Natural killer cell (primary cell): Measurements from ENCODE around the gene JAZF1. TPM values are rescaled to one million over a fixed set of nuclear protein-coding genes. Genes with fewer than 3 reads are reported as not detected.

Experiments used
- ATAC-seq, 3 donors: fragments of 150-1000 bp in 2 of 3; fragments of 200-7000 bp in 1 of 3; cut with Tn5 transposase; 1 replicate in 1 of 3; 2 replicates in 2 of 3; pipeline ENCODE4 v1.10.0; 2021; ENCODE audit warnings: mild to moderate bottlenecking in 2 of 3, moderate library complexity in 2 of 3
- DNase-seq, 2 donors: peaks; one replicate each; pipeline versions ENCODE4 v3.0.0 to v3.0.0-alpha.2; 2013 to 2021; ENCODE audit warnings: mixed read lengths in 1 of 2
- H3K27ac ChIP-seq: one replicate; pipeline ENCODE4 v1.5.1; 2013; ENCODE audit warnings: mild to moderate bottlenecking, low read length
- H3K27me3 ChIP-seq: one replicate; pipeline ENCODE4 v1.6.1; 2013; ENCODE audit warnings: low read length; ENCODE audit not compliant: control insufficient read depth, insufficient read depth
- H3K36me3 ChIP-seq: one replicate; pipeline ENCODE4 v1.6.1; 2013; ENCODE audit warnings: low read length; ENCODE audit not compliant: control insufficient read depth, insufficient read depth
- H3K4me1 ChIP-seq: one replicate; pipeline ENCODE4 v1.6.1; 2013; ENCODE audit warnings: low read length; ENCODE audit not compliant: control insufficient read depth, insufficient read depth
- H3K4me3 ChIP-seq: one replicate; pipeline ENCODE4 v1.5.1; 2013; ENCODE audit warnings: low read length
- H3K9me3 ChIP-seq: one replicate; pipeline ENCODE4 v1.6.1; 2013; ENCODE audit warnings: low read length; ENCODE audit not compliant: control insufficient read depth, insufficient read depth
- H3K27ac Mint-ChIP-seq, 2 donors: one replicate each; pipeline ENCODE4 v1.8.0; 2022; ENCODE audit warnings: mild to moderate bottlenecking in 2 of 2, mixed read lengths in 2 of 2, moderate library complexity in 1 of 2
- H3K27me3 Mint-ChIP-seq, 2 donors: one replicate each; pipeline ENCODE4 v1.8.0; 2022; ENCODE audit warnings: low read depth in 2 of 2, mixed read lengths in 2 of 2
- H3K36me3 Mint-ChIP-seq: one replicate; pipeline ENCODE4 v1.8.0; 2022; ENCODE audit warnings: mixed read lengths
- H3K4me1 Mint-ChIP-seq, 2 donors: one replicate each; pipeline ENCODE4 v1.8.0; 2022; ENCODE audit warnings: mixed read lengths in 2 of 2
- H3K4me3 Mint-ChIP-seq: one replicate; pipeline ENCODE4 v1.8.0; 2022; ENCODE audit warnings: mild to moderate bottlenecking, moderate library complexity, mixed read lengths
- H3K9me3 Mint-ChIP-seq, 2 donors: one replicate each; pipeline ENCODE4 v1.8.0; 2022; ENCODE audit warnings: mixed read lengths in 2 of 2
- WGBS: methylation state at CpG from one replicate; pipeline ENCODE4 v1.1.7; 2013; ENCODE audit warnings: missing lambda C conversion rate; ENCODE audit not compliant: insufficient coverage; 5-methylcytosine and 5-hydroxymethylcytosine counted together
- intact Hi-C: fragments of 100-400 bp; cut with micrococcal nuclease; formaldehyde crosslinking; loops from one replicate; pipeline ENCODE4 v1.14.2; 2022
- total RNA-seq, 4 donors: library from RNA; stranded (reverse); fragments of 120-200 nt in 1 of 4; gene quantifications; one replicate each; pipeline versions ENCODE4 v1.2.3 to v1.2.4, GENCODE V29; 2013 to 2022
- TF ChIP-seq, protein P1 (sequence below): fragments of 200-600 bp; IDR thresholded peaks from one replicate; pipeline ENCODE4 v1.8.0; 2022; ENCODE audit warnings: antibody characterized with exemption

Gene JAZF1
- total RNA-seq, 3 donors from 2014 or later (not counting 1 experiment from before 2014, with no cell fraction given) = 82.5 to 89.7 (median 87.6) TPM

DNA sequence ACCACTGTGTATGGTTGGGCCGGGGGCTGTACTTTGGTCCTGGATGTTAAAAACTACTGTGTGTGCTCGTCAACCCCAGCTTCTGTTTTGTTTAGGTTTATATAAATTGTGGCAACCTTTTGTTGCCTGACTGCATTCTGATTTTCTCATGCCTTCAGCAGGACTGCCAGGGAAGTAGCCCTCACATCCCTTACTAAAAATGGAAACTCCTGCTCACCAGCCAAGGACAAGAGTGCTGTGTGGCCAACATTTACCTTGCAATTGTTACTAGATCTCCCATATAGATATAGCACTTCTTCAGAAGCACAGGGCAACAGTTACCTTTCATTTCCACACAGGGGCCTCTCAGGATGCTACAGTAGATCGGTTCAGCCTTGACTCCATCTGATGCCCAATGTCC is 266.2 kb downstream of the JAZF1 start:
- no peak overlapping the region for H3K4me3 ChIP-seq
- TF ChIP-seq, protein P1, sequence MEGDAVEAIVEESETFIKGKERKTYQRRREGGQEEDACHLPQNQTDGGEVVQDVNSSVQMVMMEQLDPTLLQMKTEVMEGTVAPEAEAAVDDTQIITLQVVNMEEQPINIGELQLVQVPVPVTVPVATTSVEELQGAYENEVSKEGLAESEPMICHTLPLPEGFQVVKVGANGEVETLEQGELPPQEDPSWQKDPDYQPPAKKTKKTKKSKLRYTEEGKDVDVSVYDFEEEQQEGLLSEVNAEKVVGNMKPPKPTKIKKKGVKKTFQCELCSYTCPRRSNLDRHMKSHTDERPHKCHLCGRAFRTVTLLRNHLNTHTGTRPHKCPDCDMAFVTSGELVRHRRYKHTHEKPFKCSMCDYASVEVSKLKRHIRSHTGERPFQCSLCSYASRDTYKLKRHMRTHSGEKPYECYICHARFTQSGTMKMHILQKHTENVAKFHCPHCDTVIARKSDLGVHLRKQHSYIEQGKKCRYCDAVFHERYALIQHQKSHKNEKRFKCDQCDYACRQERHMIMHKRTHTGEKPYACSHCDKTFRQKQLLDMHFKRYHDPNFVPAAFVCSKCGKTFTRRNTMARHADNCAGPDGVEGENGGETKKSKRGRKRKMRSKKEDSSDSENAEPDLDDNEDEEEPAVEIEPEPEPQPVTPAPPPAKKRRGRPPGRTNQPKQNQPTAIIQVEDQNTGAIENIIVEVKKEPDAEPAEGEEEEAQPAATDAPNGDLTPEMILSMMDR = no peak
- Mint-ChIP-seq H3K4me1 (peaks cover 50 to 65% of the 10 kb centered on the region in 2 donors), H3K27ac (no peak overlapping the region), H3K4me3 (no peak overlapping the region), H3K9me3 (no peaks in the 10 kb centered on the region), H3K36me3 (no peaks in the 10 kb centered on the region), H3K27me3 (no peaks in the 10 kb centered on the region)
- 95% methylated on average over 3 of the region's 3 CpGs for WGBS
- peaks cover 2% of the 10 kb centered on the region for H3K4me1 ChIP-seq
- intact Hi-C loops = loop anchor here (5.0 kb wide), 1 partner anchor 48 kb away; no protein-coding TSS in a partner anchor
- H3K9me3 ChIP-seq = no peaks in the 10 kb centered on the region
- H3K27ac ChIP-seq = no peak overlapping the region
- DNase-seq = no peak
- H3K36me3 ChIP-seq = no peaks in the 10 kb centered on the region
- no peaks in the 10 kb centered on the region for H3K27me3 ChIP-seq
- no peak for ATAC-seq

DNA sequence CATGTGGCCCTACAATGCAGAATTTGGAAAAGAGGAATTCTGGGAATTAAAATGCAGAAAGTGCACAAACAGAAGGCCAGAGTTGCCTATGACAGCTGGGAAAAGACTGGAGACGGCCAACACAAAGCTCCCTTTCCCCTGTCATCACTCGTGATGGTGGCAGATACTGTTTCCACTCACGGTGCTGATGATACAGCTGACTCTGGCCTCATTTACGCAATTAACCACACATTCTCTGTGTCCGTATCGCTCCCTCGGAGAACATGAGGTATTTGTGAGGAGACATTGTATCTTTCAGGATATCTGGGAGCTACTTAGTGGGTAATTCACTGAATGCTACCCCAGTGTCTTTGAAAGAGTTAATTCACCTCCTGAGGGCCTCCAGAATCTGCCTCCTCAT is 267.8 kb downstream of the JAZF1 start:
- peaks cover 2% of the 10 kb centered on the region for H3K4me1 ChIP-seq
- H3K27me3 ChIP-seq = no peaks in the 10 kb centered on the region
- no peaks in the 10 kb centered on the region for H3K9me3 Mint-ChIP-seq
- ATAC-seq = no peak
- H3K4me1 Mint-ChIP-seq = peaks cover 43 to 52% of the 10 kb centered on the region in 2 donors
- WGBS = 85% methylated on average over 3 of the region's 7 CpGs
- H3K27ac Mint-ChIP-seq = no peak overlapping the region
- H3K27ac ChIP-seq = no peak overlapping the region
- no peak overlapping the region for H3K4me3 Mint-ChIP-seq
- no peaks in the 10 kb centered on the region for H3K36me3 ChIP-seq
- no peaks in the 10 kb centered on the region for H3K27me3 Mint-ChIP-seq
- H3K36me3 Mint-ChIP-seq = no peaks in the 10 kb centered on the region
- H3K9me3 ChIP-seq = no peaks in the 10 kb centered on the region
- no peak for DNase-seq
- TF ChIP-seq, protein P1 = no peak
- H3K4me3 ChIP-seq = no peak overlapping the region
- intact Hi-C loops = loop anchor here (5.0 kb wide), 1 partner anchor 50 kb away; no protein-coding TSS in a partner anchor

DNA sequence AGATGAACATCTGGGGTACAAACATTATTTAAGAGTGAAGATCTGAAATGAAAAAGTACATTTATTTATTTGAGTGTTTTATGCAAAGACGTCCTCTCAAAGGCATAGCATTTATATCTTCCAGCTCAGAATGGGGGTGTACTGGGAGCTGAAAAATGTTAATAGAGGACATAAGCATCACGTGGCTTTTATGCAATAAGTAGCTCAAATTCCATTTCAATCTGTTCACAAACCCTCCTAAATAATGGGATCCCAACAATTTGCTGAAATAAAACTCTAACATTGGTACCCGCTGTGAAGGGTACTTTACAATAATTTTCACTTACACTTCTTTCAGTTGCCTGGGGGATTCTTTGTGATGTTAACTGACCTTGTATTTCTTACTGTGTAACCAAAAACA is 268.7 kb downstream of the JAZF1 start:
- no peak overlapping the region for H3K4me3 Mint-ChIP-seq
- Histone ChIP-seq H3K4me1 (peaks cover 2% of the 10 kb centered on the region), H3K36me3 (no peaks in the 10 kb centered on the region), H3K4me3 (no peak overlapping the region), H3K27ac (no peak overlapping the region), H3K9me3 (no peaks in the 10 kb centered on the region), H3K27me3 (no peaks in the 10 kb centered on the region)
- intact Hi-C loops = loop anchor here (5.0 kb wide), 1 partner anchor 50 kb away; no protein-coding TSS in a partner anchor
- no peaks in the 10 kb centered on the region for H3K9me3 Mint-ChIP-seq
- ATAC-seq (no peak), DNase-seq (no peak)
- 84% methylated on average over 2 of the region's 3 CpGs for WGBS
- H3K27ac Mint-ChIP-seq = no peak overlapping the region
- H3K27me3 Mint-ChIP-seq = no peaks in the 10 kb centered on the region
- no peaks in the 10 kb centered on the region for H3K36me3 Mint-ChIP-seq
- TF ChIP-seq, protein P1 = no peak
- H3K4me1 Mint-ChIP-seq = peaks cover 42 to 50% of the 10 kb centered on the region in 2 donors

DNA sequence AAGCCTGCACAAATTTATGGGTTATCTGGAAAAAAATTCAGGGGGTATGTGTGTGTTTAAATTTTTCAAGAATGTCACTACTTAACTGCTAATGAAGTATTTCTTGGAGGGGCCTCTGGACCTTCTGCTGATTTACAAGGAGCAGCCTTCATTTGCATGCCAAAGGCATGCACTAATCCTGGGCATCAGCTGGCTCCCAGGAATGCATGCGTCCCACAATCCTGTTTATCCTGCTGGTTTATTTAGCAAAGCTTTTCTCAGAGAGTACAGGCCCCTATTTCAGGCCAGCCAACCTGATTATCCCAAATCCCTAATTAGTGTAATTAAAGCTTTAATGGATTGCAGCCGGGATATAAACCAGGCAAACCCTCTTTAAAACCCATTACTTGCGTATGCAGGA is 270.3 kb downstream of the JAZF1 start:
- no peaks in the 10 kb centered on the region for H3K36me3 ChIP-seq
- no peak overlapping the region for H3K4me3 ChIP-seq
- TF ChIP-seq, protein P1 = no peak
- Mint-ChIP-seq H3K4me1 (peaks cover 33 to 45% of the 10 kb centered on the region in 2 donors), H3K27me3 (no peaks in the 10 kb centered on the region), H3K9me3 (no peaks in the 10 kb centered on the region), H3K36me3 (no peaks in the 10 kb centered on the region), H3K27ac (no peak overlapping the region), H3K4me3 (no peak overlapping the region)
- no peak overlapping the region for H3K27ac ChIP-seq
- no peaks in the 10 kb centered on the region for H3K9me3 ChIP-seq
- 94% methylated on average over 3 of the region's 3 CpGs for WGBS
- intact Hi-C loops = loop anchor here (5.0 kb wide), 1 partner anchor 52 kb away; no protein-coding TSS in a partner anchor
- peaks cover 2% of the 10 kb centered on the region for H3K4me1 ChIP-seq
- DNase-seq (no peak), ATAC-seq (no peak)
- no peaks in the 10 kb centered on the region for H3K27me3 ChIP-seq
